ENCODE results near the gene LRRC42.

DNA sequence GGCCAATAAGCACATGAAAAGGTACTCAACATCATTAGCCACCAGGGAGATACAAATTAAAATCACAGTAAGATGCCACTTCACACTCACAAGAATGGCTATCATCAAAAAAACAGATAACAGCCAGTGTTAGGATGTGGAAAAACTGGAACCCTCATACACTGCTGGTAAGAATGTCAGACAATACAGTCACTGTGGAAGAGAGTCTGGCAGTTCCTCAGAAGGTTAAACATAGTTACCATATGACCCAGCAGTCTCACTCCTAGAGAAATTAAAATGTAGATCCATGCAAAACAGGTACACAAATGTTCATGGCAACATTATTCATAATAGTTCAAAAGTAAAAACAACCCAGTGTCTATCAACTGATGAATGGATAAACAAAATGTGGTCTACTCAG, 38.6 kb downstream of the LRRC42 start:
- TF ChIP-seq RAD21 (IDR thresholded peaks at IDR 0.05; ENCODE audit: insufficient read depth, low read depth, low read length), result no peak
- TF ChIP-seq MAX (IDR thresholded peaks at IDR 0.05; ENCODE audit: low read depth, low read length), result no peak
- no peak for TF ChIP-seq JUND (IDR thresholded peaks at IDR 0.05; ENCODE audit: low read depth, low read length)
- no peak for TF ChIP-seq BHLHE40 (IDR thresholded peaks at IDR 0.05; ENCODE audit: borderline replicate concordance in 1 of 2, low read depth in 2 of 2, low read length in 1 of 2)
- TF ChIP-seq RCOR1 (conservative IDR thresholded peaks at IDR 0.05; ENCODE audit: low read depth, low read length), result no peak
- no peak for TF ChIP-seq HDGF (IDR thresholded peaks at IDR 0.05)
- TF ChIP-seq RELA (IDR thresholded peaks at IDR 0.05; ENCODE audit: borderline replicate concordance, partially characterized antibody), result no peak
- TF ChIP-seq RFX5 (IDR thresholded peaks at IDR 0.05; ENCODE audit: low read depth, low read length), result no peak
- no peak for TF ChIP-seq FOS (IDR thresholded peaks at IDR 0.05; ENCODE audit: borderline replicate concordance, extremely low read depth, insufficient read length)
- TF ChIP-seq BACH1 (IDR thresholded peaks at IDR 0.05; ENCODE audit: borderline replicate concordance), result no peak
- no peak for TF ChIP-seq CTCF (IDR thresholded peaks at IDR 0.05 in 2 of 3, conservative IDR thresholded peaks at IDR 0.05 in 1 of 3; ENCODE audit: control insufficient read depth in 2 of 3, extremely low read depth in 1 of 3, insufficient read depth in 1 of 3, low read depth in 3 of 3, low read length in 3 of 3)
- no peak for TF ChIP-seq EP300 (IDR thresholded peaks at IDR 0.05; ENCODE audit: borderline replicate concordance in 1 of 2, control insufficient read depth in 1 of 2, low read depth in 2 of 2, low read length in 2 of 2)
- TF ChIP-seq BCLAF1 (IDR thresholded peaks at IDR 0.05), result no peak
